ENCODE measurements around the gene MANSC1.

MANSC1 gene

DNA sequence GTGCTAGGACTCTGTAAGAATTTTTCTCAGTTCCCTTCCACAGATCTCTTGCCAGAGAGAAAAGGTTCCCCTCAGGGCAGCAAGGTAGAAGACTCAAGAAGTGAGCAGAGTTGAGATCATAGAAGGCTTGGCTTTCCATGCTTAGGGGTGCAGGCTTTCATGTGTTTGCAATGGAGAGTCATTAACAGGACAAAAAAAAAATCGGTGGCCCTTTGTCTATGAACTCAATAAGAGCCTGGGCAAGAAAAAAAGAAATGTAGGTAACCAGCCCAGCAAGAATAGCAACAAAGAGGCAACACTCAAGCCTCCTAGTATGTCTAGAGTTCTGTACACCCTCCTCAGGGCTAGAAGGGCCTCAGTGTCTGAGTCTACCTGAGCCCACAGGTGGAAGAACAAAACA lies 59.8 kb downstream of the MANSC1 start:
- no peak overlapping the region for H3K27ac Mint-ChIP-seq
- no peak for DNase-seq
- peaks cover 7% of the 10 kb centered on the region for H3K27me3 Mint-ChIP-seq (ENCODE audit: low read depth, poor library complexity)
- H3K4me3 Mint-ChIP-seq = no peak overlapping the region
- H3K36me3 Mint-ChIP-seq (ENCODE audit: low read depth) = no peaks in the 10 kb centered on the region
- peaks cover 5% of the 10 kb centered on the region for H3K9me3 Mint-ChIP-seq
- H3K4me1 Mint-ChIP-seq = peaks cover 26% of the 10 kb centered on the region
- TF ChIP-seq, protein P1, sequence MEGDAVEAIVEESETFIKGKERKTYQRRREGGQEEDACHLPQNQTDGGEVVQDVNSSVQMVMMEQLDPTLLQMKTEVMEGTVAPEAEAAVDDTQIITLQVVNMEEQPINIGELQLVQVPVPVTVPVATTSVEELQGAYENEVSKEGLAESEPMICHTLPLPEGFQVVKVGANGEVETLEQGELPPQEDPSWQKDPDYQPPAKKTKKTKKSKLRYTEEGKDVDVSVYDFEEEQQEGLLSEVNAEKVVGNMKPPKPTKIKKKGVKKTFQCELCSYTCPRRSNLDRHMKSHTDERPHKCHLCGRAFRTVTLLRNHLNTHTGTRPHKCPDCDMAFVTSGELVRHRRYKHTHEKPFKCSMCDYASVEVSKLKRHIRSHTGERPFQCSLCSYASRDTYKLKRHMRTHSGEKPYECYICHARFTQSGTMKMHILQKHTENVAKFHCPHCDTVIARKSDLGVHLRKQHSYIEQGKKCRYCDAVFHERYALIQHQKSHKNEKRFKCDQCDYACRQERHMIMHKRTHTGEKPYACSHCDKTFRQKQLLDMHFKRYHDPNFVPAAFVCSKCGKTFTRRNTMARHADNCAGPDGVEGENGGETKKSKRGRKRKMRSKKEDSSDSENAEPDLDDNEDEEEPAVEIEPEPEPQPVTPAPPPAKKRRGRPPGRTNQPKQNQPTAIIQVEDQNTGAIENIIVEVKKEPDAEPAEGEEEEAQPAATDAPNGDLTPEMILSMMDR (IDR thresholded peaks at IDR 0.05) = no peak

DNA sequence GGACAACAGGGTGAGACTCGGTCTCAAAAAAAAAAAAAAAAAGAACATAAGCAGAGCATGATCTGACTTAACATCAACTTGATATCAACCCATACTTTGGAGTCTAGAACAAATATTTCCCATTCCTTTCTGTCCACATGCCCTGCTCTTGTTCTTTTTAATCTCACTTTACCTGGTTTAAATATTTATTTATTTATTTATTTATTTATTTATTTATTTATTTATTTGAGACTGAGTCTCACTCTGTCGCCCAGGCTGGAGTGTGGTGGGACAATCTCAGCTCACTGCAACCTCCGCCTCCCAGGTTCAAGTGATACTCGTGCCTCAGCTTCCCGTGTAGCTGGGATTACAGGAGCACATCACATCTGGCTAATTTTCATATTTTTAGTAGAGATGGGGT lies 63.6 kb downstream of the MANSC1 start:
- H3K4me1 Mint-ChIP-seq = peaks cover 23% of the 10 kb centered on the region
- H3K4me3 Mint-ChIP-seq = no peak overlapping the region
- peaks cover 5% of the 10 kb centered on the region for H3K9me3 Mint-ChIP-seq
- H3K27ac Mint-ChIP-seq = no peak overlapping the region
- H3K36me3 Mint-ChIP-seq (ENCODE audit: low read depth) = no peaks in the 10 kb centered on the region
- peaks cover 14% of the 10 kb centered on the region for H3K27me3 Mint-ChIP-seq (ENCODE audit: low read depth, poor library complexity)
- TF ChIP-seq, protein P1 (IDR thresholded peaks at IDR 0.05) = no peak
- no peak for DNase-seq

DNA sequence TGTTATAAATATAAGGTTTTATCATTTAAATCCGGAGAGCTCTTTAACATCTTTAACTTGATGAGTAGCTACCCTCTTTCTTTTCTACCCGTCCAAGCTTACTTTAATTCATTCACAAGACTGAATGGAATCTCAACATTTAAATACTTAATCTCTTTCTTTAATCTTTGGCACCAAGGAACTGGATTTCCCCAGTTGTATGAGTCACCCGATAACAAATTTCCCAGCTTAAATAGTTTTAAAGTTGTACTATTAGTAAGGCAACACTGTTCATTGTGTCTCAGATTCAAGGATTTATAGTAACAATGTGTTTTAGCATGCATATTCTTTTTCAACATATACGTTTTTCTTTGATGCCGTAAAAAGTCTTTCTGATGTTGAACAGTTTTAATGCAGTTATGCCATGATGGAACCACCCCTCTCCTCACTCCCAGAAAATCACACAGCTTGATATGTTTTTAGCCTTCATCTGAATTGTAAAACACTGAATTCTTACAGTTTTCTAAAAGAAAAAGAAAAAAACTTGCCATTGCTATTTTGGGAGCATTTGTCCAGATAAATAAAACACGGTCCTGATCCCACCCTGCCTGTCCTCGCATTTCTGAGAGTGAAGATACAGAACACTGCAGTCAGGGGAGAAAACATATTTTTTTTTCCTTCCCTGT lies 67.1 kb downstream of the MANSC1 start:
- H3K4me1 Mint-ChIP-seq = peaks cover 23% of the 10 kb centered on the region
- H3K27me3 Mint-ChIP-seq (ENCODE audit: low read depth, poor library complexity) = peaks cover 20% of the 10 kb centered on the region
- H3K27ac Mint-ChIP-seq = peak overlapping the region; percentile 19

DNA sequence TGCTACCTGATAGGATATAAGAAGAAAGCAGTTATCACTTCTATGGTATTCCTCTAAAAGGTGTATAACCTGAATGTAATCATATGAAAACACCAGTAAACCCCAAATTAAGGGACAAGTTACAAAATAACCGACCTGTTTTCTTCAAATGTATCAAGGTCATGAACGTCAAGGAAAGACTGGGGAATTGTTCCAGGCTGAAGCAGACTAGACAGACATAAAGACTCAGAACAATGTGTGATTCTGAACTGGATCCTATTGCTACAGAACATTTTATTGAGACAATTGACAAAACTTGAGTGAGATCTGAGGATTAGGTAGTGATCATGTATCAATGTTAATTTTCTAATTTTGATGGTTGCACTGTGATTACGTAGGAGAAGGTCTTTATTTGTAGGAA lies 67.8 kb downstream of the MANSC1 start:
- TF ChIP-seq, protein P1 (IDR thresholded peaks at IDR 0.05) = no peak
- H3K27me3 Mint-ChIP-seq (ENCODE audit: low read depth, poor library complexity) = peaks cover 20% of the 10 kb centered on the region
- DNase-seq = no peak
- H3K9me3 Mint-ChIP-seq = peaks cover 18% of the 10 kb centered on the region
- H3K27ac Mint-ChIP-seq = no peak overlapping the region
- no peaks in the 10 kb centered on the region for H3K36me3 Mint-ChIP-seq (ENCODE audit: low read depth)
- peaks cover 23% of the 10 kb centered on the region for H3K4me1 Mint-ChIP-seq
- H3K4me3 Mint-ChIP-seq = no peak overlapping the region

More for the DNA sequence above, 67.1 kb downstream of the MANSC1 start:
- no peaks in the 10 kb centered on the region for H3K36me3 Mint-ChIP-seq (ENCODE audit: low read depth)
- no peak overlapping the region for H3K4me3 Mint-ChIP-seq
- TF ChIP-seq, protein P1 (IDR thresholded peaks at IDR 0.05) = no peak
- peaks cover 11% of the 10 kb centered on the region for H3K9me3 Mint-ChIP-seq
- DNase-seq = no peak

DNA sequence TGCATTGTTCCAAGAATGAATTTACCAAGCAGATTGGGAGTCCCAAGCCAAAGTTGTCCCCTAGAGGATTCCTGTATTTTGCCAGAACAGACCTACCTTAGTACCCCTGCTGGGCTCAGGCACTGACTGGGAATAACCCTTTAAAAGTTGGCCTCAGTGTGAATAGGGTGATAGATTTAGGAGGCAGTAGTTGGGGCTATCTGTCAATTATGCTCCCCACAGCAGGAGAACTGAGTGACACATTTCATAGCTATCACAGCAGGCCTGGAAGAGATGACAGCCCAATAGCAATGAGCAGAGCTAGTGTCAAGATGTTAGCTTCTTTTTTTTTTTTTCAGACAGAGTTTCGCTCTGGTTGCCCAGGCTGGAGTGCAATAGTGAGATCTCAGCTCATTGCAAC lies 68.9 kb downstream of the MANSC1 start:
- Mint-ChIP-seq H3K4me1 (peaks cover 23% of the 10 kb centered on the region), H3K27me3 (ENCODE audit: low read depth, poor library complexity) (peaks cover 20% of the 10 kb centered on the region), H3K4me3 (no peak overlapping the region), H3K36me3 (ENCODE audit: low read depth) (peaks cover under 1% of the 10 kb centered on the region), H3K27ac (no peak overlapping the region), H3K9me3 (peaks cover 29% of the 10 kb centered on the region)
- no peak for DNase-seq
- TF ChIP-seq, protein P1 (IDR thresholded peaks at IDR 0.05) = no peak

DNA sequence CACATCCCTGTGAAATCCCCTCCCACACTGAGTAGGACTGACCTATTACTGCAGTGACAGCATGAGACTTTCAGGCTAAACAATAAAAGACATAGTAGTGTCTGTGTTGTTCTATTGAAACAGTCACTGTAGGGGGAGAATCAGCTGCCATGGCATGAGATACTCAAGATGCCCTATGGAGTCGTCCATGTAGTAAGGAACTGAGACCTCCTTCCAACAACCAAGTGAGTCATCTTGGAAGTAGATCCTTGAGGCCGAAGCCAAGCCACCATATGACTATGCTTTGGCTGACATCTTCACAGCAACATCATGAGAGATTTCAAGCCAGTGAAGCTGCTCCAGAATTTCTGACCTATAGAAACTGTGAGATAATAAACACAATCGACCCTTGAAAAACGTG lies 71.1 kb downstream of the MANSC1 start:
- no peak for DNase-seq

More for the DNA sequence above, 71.1 kb downstream of the MANSC1 start:
- H3K27ac Mint-ChIP-seq = no peak overlapping the region
- peaks cover 40% of the 10 kb centered on the region for H3K9me3 Mint-ChIP-seq
- TF ChIP-seq, protein P1 (IDR thresholded peaks at IDR 0.05) = no peak
- H3K27me3 Mint-ChIP-seq (ENCODE audit: low read depth, poor library complexity) = peaks cover 15% of the 10 kb centered on the region
- peaks cover 9% of the 10 kb centered on the region for H3K4me1 Mint-ChIP-seq
- H3K36me3 Mint-ChIP-seq (ENCODE audit: low read depth) = peaks cover 7% of the 10 kb centered on the region
- no peak overlapping the region for H3K4me3 Mint-ChIP-seq

Data from nephron progenitor cell (in vitro differentiated cells).